HG02610 (cell line): ENCODE results near the gene CENPX.

ENCODE experiments used
- ATAC-seq: cut with Tn5 transposase; IDR thresholded peaks from one replicate; pipeline ENCODE4 v1.9.1; 2021; ENCODE audit warnings: mild to moderate bottlenecking, moderate library complexity; ENCODE audit not compliant: unreplicated experiment

CENPX gene

GRCh38 chr17:82000803-82001570, 21.7 kb downstream of the CENPX start:
- no peak for ATAC-seq

DNA sequence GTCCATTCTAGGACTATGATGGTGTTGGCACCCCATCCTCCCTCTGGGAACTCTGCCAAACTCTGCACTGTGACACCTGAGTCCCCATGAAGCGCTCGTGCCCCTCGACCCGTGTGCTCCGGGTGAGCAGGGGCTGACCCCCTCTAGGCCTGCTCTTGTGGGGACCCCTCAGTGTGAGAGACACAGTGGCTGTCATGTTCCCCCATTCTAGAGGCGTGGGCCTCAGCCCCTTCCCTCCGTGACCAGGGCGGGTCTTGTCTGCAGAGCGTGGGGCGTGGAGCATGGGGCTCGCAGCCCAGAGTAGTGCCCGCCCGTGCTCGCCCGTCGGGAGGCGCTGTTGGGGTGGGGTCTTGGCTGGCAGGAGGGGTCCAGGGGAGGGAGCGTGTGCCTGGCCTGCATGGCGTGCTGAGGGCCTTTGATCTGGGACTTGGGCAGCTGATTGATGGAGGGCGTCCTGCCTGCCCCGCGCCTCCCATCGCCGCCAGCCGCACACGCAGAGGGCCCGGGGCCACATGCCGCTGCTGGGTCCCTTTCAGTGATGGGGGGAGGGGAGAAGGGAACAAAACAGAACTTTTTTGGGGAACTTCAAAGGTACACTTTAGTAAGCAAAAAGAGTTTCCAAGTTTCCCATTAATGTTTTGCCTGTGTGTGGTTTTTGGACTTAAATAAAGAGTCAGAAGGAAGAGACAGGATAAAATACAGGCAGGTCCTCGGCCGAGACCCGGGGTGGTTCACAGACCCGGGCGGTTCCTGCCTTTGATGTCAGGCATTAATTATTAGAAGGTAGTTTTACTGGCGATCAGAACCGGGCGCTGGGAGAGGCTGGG, 22.5 kb downstream of the CENPX start:
- no peak for ATAC-seq

DNA sequence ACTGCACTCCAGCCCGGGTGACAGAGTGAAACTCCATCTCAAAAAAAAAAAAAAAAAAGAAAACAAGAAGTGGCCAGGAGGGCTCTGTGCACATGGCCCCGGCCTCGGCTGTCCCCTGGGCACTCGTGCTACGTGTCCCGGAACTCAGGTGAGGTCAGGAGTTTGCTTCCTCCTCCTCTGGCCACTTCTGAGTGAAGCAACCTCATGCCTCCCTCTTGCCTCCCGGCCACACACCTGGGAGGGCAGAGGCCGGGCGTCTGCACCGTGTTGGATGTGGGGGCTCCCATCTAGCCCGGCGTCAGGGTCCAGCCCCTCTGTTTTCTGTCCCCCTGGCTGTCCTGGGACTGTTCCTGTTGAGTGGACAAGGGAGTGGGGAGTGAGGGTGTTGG, 23.1 kb downstream of the CENPX start:
- no peak for ATAC-seq

GRCh38 chr17:81998691-81999438, 23.8 kb downstream of the CENPX start:
- ATAC-seq = no peak

DNA sequence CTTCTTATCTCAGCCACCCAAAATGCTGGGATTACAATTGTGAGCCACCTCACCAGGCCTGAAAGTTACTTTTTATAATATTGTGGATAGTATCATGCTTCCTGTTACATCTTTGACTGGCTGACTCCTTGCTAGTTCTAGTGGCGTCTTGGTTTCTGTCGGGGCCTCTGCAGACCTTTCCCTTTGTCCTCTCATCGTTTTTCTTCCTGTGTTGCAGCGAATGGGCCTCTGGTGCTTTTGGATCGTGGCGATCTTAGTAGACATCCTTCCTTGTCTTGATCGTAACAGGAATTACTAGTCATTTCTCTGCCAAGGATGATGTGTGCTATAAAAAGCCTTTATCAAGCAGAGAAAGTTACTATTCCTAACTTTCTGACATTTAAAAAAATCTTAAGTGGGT, 24.5 kb downstream of the CENPX start:
- no peak for ATAC-seq

GRCh38 chr17:81996757-81997441, 25.8 kb downstream of the CENPX start:
- ATAC-seq = no peak

DNA sequence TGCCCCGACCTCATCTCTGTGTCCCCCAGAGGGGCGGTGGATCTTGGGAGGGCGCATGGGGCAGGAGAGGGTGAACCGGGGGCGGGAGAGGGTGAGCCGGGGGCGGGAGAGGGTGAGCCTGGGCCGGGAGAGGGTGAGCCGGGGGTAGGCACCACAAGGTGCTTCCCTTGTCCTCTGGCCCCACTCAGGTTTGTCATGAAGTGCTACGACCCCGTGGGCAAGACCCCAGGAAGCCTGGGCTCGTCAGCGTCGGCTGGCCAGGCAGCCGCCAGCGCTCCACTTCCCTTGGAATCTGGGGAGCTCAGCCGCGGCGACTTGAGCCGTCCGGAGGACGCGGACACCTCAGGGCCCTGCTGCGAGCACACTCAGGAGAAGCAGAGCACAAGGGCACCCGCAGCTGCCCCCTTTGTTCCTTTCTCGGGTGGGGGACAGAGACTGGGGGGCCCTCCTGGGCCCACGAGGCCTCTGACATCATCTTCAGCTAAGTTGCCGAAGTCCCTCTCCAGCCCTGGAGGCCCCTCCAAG, 26.4 kb downstream of the CENPX start:
- no peak for ATAC-seq

- ATAC-seq = no peak
Observed at GRCh38 chr17:81995463-81996231, 27.0 kb downstream of the CENPX start.

DNA sequence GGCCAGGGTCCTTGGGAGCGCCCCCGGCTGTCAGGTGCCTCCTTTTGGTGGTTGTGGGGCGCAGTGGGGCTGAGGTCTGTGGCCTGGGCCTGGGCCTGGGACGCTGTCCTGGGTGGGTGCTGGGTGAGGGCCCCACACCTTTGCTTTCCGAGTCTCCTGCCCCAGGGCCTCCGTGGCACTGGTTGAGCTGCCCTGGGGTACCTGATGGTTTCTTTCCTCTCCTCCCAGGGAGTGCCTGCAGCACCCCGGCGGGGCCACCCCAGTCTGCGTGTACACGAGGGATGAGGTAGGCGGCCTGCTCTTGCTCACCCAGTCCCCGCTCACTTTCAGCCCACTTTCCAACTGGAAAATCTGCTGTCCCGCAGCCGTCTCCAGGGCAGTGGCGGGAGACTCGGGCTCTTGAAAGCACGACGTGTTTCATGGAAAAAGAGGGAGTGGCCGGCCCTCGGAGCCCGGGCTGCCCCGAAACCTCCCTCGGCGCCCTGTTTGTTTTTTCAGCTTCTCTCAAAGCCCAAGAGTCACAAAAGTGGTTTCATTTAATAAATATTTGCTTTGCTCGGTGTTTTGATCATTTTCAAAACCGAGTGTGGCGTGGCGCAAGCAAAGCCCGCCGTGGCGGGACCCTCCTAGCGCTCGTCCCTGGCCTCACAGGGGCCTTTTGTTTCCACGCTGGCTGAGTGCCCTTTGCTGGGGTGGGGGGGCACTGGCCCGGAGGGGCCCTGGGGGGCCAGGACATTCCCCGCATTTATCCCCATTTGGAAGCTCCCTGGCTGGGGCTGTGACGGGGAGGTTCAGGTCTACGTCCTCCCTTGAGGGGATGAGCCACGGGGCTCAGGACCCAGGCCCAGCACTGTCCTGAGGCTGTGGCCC, 27.9 kb downstream of the CENPX start:
- no peak for ATAC-seq

DNA sequence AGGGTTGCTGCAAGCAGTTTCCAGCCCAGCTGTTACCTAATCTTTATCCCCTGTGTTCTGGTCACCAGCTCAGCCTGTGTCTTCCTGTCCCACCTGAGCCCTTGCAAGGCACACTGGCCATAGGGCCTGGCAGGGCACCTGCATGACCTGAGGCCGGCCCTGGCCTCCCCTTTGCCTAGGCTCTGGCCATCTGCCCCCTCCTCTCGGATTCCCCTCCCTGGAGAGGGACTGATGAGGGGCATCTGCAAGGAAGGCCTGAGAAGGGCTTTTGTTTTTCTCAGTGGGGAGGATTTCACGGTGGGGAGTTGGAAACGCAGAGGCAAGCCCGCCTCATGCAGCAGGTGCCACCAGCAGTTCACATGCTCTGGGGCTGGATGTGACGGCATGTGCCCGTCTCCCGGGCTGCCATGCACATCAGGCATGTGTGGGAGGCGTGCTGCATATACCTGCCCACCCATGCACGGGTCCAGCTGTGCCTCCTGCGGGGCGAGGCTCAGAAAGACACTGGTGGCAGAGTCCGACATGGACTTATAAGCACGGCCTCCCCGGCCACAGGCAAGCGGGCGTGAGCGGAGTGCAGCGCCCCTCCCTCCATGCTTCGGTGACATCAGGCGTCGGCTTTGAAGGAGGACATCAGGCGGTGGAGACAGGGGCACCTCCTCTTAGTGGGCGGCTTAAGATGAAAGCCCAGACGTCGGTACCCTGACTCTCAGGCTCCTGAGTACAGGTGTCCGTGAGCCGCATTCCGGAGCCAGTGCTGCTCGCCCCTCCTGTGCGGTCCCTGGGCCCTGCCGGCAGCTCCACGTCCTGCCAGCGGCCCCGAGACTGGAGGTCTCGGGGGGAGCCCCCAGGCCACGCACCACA, 28.7 kb downstream of the CENPX start:
- ATAC-seq = no peak

GRCh38 chr17:81992306-81993102, 30.2 kb downstream of the CENPX start:
- no peak for ATAC-seq

DNA sequence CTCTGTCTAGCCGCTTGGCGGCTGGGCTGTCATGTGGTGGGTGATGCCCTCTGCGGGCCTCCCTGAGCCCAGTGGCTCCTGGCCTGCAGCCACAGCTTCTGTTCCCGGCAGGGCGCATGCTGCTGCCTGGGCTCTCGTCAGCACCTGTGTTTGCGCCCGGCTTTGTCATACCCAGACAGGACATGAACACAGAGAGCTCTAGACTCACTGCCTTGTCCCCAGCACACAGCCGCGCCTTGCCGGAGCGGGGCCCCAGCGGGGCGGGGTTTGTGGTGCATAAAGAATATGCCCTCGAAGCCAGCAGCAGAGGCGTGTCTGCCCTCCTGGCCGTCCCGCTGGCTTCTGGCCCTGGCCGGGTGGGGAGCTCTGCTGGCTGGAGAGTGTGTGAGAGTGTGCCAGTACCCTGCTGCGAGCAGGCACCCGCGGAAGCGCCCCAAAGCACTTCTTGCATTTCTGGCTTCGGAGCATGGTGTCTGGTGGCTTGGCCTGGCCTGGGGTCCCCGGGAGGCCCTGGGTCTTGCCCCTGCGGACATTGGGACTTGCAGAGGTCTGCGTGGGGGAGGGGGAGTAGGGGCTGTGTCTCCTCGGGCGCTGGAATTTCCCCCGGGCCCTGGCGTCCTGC, 30.9 kb downstream of the CENPX start:
- ATAC-seq = no peak

GRCh38 chr17:81990836-81991683, 31.6 kb downstream of the CENPX start:
- ATAC-seq = no peak

DNA sequence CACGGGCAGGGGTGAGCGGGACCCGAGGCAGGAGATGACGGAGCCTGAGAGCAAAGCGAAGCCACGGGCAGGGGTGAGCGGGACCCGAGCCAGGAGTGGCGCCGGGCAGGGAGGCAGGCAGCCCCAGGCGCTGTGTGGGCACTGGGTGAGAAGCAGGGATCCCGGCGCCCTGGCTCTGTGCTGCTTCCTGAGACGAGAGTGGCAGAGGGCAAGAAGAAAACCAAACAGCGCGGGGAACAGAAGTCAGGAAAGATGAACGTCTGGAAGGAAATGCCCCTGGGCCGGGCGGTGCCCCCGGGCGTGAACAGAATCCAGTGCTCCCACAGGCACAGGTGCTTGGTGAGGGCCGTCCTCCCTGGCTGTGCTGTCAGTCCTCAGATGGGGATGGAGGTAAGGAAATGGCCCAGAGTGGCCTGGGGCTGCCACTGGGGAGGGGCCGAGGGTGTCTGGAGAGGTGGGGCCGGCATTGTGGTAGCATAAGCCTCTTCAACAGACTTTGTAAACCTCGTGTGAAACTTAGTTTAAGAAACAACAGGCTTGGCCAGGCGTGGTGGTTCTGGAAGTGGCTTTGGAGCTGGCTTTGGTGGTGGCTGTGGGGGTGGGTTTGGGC, 35.4 kb downstream of the CENPX start:
- ATAC-seq = no peak

- no peak for ATAC-seq
Observed at GRCh38 chr17:81986606-81987005, 36.1 kb downstream of the CENPX start.
